ENCODE data around the gene PRR22. TPM values are rescaled to one million over a fixed set of nuclear protein-coding genes. Genes with fewer than 3 reads are reported as not detected.

The PRR22 gene
- total and polyA plus RNA-seq, 9 of the 15 experiments (the other 6 are each of a cell fraction or from before 2014, with no cell fraction given): 0.03 to 12.0 (median 2.0) TPM; not detected in 1

DNA sequence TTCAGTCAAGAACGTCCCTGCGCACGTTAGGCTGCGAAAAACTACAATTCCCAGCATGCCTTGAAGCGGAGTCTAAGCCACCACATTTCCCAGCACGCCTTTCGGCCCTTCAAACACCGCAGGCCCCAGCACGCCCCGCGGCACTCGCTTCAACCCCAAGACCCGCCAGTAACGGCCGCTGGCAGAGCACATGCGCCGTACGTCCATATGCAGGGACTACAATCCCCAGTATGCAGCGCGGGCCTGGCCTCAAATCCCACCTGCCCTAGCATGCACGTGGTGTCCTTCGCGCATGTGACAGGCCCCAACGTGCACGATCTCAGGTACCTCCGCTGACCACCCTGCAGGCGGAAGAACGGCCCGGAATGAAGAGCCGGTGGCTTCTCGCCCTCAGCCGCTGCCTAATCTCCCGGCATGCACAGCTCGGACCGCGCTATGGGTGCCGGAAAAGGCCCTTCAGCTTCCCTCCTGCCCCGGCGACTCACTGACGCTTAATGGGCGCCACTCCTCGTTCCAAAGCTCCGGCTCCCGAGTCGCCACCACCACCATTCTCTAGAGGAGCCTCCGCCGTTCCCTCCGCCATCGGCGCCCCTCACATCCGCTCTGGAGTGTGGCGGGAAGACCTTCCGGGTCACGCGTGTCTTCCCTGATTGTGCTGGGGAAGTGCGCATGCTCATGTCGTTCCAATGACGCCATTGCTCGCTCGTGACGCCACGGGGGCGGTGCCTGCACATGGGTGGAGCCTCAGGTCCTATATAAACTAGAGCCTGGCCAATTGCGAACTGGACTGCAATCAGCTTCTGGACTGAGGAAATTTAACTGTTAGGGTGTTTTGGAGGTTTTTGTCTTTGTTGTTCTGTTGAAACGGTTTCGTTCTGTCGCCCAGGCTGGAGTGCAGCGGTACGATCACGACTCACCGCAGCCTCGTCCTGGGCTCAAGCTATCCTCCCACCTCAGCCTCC, 6.3 kb upstream of the PRR22 start, which contains the start of gene DUS3L (continued):
- TF ChIP-seq, protein P1, sequence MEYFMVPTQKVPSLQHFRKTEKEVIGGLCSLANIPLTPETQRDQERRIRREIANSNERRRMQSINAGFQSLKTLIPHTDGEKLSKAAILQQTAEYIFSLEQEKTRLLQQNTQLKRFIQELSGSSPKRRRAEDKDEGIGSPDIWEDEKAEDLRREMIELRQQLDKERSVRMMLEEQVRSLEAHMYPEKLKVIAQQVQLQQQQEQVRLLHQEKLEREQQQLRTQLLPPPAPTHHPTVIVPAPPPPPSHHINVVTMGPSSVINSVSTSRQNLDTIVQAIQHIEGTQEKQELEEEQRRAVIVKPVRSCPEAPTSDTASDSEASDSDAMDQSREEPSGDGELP (CRISPR knock-in tag; IDR thresholded peaks at IDR 0.05; ENCODE audit: borderline replicate concordance): peak; percentile 93
- peak; percentile 59; the same call in 1 of the 2 replicates for TF ChIP-seq SOX6 (IDR thresholded peaks at IDR 0.05)
- no peak for TF ChIP-seq CC2D1A (IDR thresholded peaks at IDR 0.05)
- peak; percentile 83; the same call in 1 of the 2 replicates for TF ChIP-seq LARP7 (IDR thresholded peaks at IDR 0.05)
- no peak for TF ChIP-seq PTTG1 (tag; IDR thresholded peaks at IDR 0.05; ENCODE audit: low read depth)
- TF ChIP-seq STAT5B (CRISPR knock-in tag; IDR thresholded peaks at IDR 0.05): no peak
- no peak for TF ChIP-seq ZNF184 (CRISPR knock-in tag; IDR thresholded peaks at IDR 0.05)
- TF ChIP-seq CUX1 (CRISPR knock-in tag; IDR thresholded peaks at IDR 0.05): no peak; the same call in 1 of the 2 replicates
- peak; percentile 15; the same call in 1 of the 2 replicates for TF ChIP-seq CBX1 (IDR thresholded peaks at IDR 0.05; ENCODE audit: low read depth)
- no peak for TF ChIP-seq ZNF668 (CRISPR knock-in tag; IDR thresholded peaks at IDR 0.05)
- TF ChIP-seq ZNF239 (CRISPR knock-in tag; IDR thresholded peaks at IDR 0.05): peak; percentile 39; the same call in 1 of the 2 replicates
- TF ChIP-seq HOMEZ (CRISPR knock-in tag; IDR thresholded peaks at IDR 0.05): no peak
- TF ChIP-seq MTA2 (IDR thresholded peaks at IDR 0.05; ENCODE audit: low read depth): peak; percentile 73
- peak; percentile 64; the same call in 1 of the 2 replicates for TF ChIP-seq CEBPG (CRISPR knock-in tag; IDR thresholded peaks at IDR 0.05)
- TF ChIP-seq CEBPG (tag; conservative IDR thresholded peaks at IDR 0.05 in 1 of 2, IDR thresholded peaks at IDR 0.05 in 1 of 2): peak; percentile 8 to 38; a peak in 1 of 4 replicates
- no peak for TF ChIP-seq ZC3H8 (IDR thresholded peaks at IDR 0.05)
- 0 out of 2 replicates have a peak, but pooled peaks have one; percentile 19 for TF ChIP-seq ZBTB49 (CRISPR knock-in tag; IDR thresholded peaks at IDR 0.05; ENCODE audit: borderline replicate concordance)
- peak; percentile 63 for TF ChIP-seq ZNF316 (IDR thresholded peaks at IDR 0.05)

Data from K562 (cell line).